ENCODE results near the gene CDC23. TPM values are rescaled to one million over a fixed set of nuclear protein-coding genes. Genes with fewer than 3 reads are reported as not detected.
"Not testable (repeated sequence)": the region's sequence is repeated elsewhere in the genome, so short reads cannot be mapped to it uniquely, and the experiment has no call there.

The CDC23 gene
- total RNA-seq, 1 donor from 2014 or later: 13.2 TPM

- H3K4me1 ChIP-seq: peaks cover 0 to 8% of the 10 kb centered on the region in 2 donors
- H3K4me3 ChIP-seq: no peak overlapping the region
- no peak for TF ChIP-seq CTCF (IDR thresholded peaks at IDR 0.05)
- no peak overlapping the region for H3K27ac ChIP-seq
- intact Hi-C loops (cut with DNase I): loop anchor here (5.0 kb wide), 2 partner anchors 126 to 141 kb away; partner anchors contain the start of genes FAM53C and KDM3B
- no peaks in the 10 kb centered on the region for H3K9me3 ChIP-seq
- no peak for DNase-seq (ENCODE audit: low spot score in 2 of 2)
- H3K36me3 ChIP-seq: peaks cover 0 to 12% of the 10 kb centered on the region in 2 donors
- no peaks in the 10 kb centered on the region for H3K27me3 ChIP-seq
Observed at GRCh38 chr5:138210985-138211384, 2.1 kb downstream of the CDC23 start.

GRCh38 chr5:138193859-138194258 lies 19.3 kb downstream of the CDC23 start:
- H3K36me3 ChIP-seq: peaks cover 60 to 84% of the 10 kb centered on the region in 2 donors
- H3K27ac ChIP-seq; H3K4me3 ChIP-seq; intact Hi-C loops (cut with DNase I); H3K9me3 ChIP-seq; DNase-seq (ENCODE audit: low spot score in 2 of 2); H3K27me3 ChIP-seq; H3K4me1 ChIP-seq: not testable (repeated sequence)

GRCh38 chr5:138192826-138193225 lies 20.3 kb downstream of the CDC23 start:
- Histone ChIP-seq H3K36me3 (peaks cover 60 to 84% of the 10 kb centered on the region in 2 donors), H3K9me3 (no peaks in the 10 kb centered on the region), H3K27ac (no peak overlapping the region), H3K4me1 (no peaks in the 10 kb centered on the region), H3K27me3 (no peaks in the 10 kb centered on the region), H3K4me3 (no peak overlapping the region)
- no peak for TF ChIP-seq CTCF (IDR thresholded peaks at IDR 0.05)
- intact Hi-C loops (cut with DNase I): no loop called here
- no peak for DNase-seq (ENCODE audit: low spot score in 2 of 2)

- H3K27ac ChIP-seq: no peak overlapping the region
- H3K36me3 ChIP-seq: peaks cover 73 to 84% of the 10 kb centered on the region in 2 donors
- intact Hi-C loops (cut with DNase I): no loop called here
- H3K27me3 ChIP-seq: no peaks in the 10 kb centered on the region
- no peak overlapping the region for H3K4me3 ChIP-seq
- DNase-seq (ENCODE audit: low spot score in 2 of 2): no peak
- TF ChIP-seq CTCF (IDR thresholded peaks at IDR 0.05): no peak
- no peaks in the 10 kb centered on the region for H3K4me1 ChIP-seq
- no peaks in the 10 kb centered on the region for H3K9me3 ChIP-seq
Observed at GRCh38 chr5:138188626-138189025, 24.5 kb downstream of the CDC23 start.

- Histone ChIP-seq H3K4me3 (no peak overlapping the region), H3K27me3 (no peaks in the 10 kb centered on the region), H3K27ac (no peak overlapping the region), H3K4me1 (no peaks in the 10 kb centered on the region), H3K9me3 (no peaks in the 10 kb centered on the region), H3K36me3 (peaks cover 47 to 61% of the 10 kb centered on the region in 2 donors)
- TF ChIP-seq CTCF (IDR thresholded peaks at IDR 0.05): no peak
- DNase-seq (ENCODE audit: low spot score in 2 of 2): no peak
- intact Hi-C loops (cut with DNase I): no loop called here
Observed at GRCh38 chr5:138186002-138186447, 27.1 kb downstream of the CDC23 start.

GRCh38 chr5:138182808-138183207 lies 30.3 kb downstream of the CDC23 start:
- Histone ChIP-seq H3K9me3 (no peaks in the 10 kb centered on the region), H3K27ac (no peak overlapping the region), H3K4me3 (no peak overlapping the region), H3K36me3 (peaks cover 22 to 32% of the 10 kb centered on the region in 2 donors), H3K4me1 (peaks cover 0 to 6% of the 10 kb centered on the region in 2 donors), H3K27me3 (no peaks in the 10 kb centered on the region)
- intact Hi-C loops (cut with DNase I): no loop called here
- no peak for TF ChIP-seq CTCF (IDR thresholded peaks at IDR 0.05)
- no peak for DNase-seq (ENCODE audit: low spot score in 2 of 2)

Data from ascending aorta (tissue), 2 donors.